SIG-M5 treated with dmso at 0.1 percent for 504 hours (cell line): ENCODE results near the gene SEPTIN7.

ENCODE experiments used
- DNase-seq: peaks from one replicate; lab custom pipeline; 2025; ENCODE audit not compliant: unreplicated experiment; lab: John Stamatoyannopoulos, UW

SEPTIN7 gene

GRCh38 chr7:35828817-35829216 lies 28.0 kb downstream of the SEPTIN7 start:
- DNase-seq = no peak

- no peak for DNase-seq
Observed at GRCh38 chr7:35831208-35831607, 30.4 kb downstream of the SEPTIN7 start.

- DNase-seq = no peak
Observed at GRCh38 chr7:35839860-35840854, 39.3 kb downstream of the SEPTIN7 start.

DNA sequence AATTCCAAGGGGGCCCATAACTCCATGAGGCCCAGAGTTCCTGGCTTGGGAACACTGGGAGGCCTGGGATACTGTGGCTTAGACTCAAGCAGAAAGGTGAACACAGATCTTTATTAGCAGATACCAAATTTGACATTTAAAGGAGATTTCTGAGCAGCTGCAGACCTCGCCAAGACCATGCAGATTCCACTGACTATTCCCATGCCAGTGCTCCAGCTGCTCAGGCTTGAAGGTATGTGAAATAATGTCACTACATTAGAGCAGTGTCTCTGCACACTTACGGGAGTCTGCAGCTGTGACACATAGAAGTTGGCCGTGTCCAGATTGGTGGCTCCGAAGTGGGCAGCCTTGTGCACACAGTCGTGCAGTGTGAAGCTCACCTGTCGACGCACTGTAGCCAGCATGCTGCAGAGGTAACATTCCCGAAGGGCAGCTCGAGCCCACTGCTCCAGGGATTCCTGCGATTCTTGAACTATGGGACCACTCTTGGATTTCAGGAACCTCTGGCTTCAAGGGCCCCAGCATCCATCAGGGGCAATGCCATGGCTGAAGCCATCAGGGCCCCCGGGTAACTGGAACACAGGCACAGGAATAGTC lies 46.1 kb downstream of the SEPTIN7 start:
- DNase-seq = no peak

GRCh38 chr7:35848725-35849124 lies 47.9 kb downstream of the SEPTIN7 start:
- no peak for DNase-seq

GRCh38 chr7:35849158-35849831 lies 48.4 kb downstream of the SEPTIN7 start:
- no peak for DNase-seq

GRCh38 chr7:35849954-35850353 lies 49.1 kb downstream of the SEPTIN7 start:
- DNase-seq = no peak
